Hepatocyte (in vitro differentiated cells): Measurements from ENCODE around the gene HOXB4. TPM values are rescaled to one million over a fixed set of nuclear protein-coding genes. Genes with fewer than 3 reads are reported as not detected.
A peak's percentile ranks its signal among the peaks of the same experiment; 100 is the strongest.

ENCODE experiments used
- DNase-seq: peaks from one replicate; pipeline ENCODE4 v3.0.0-alpha.2; 2016; ENCODE audit warnings: low spot score
- H2AFZ ChIP-seq: fragments of 200-600 bp; sonication (generic); 2 replicates; pipeline ENCODE4 v1.6.0; 2016; ENCODE audit warnings: antibody characterized with exemption, mild to moderate bottlenecking
- H3K27ac ChIP-seq: fragments of 200-600 bp; sonication (generic); 2 replicates; pipeline ENCODE4 v1.5.1; 2016; ENCODE audit warnings: mild to moderate bottlenecking
- H3K27me3 ChIP-seq: fragments of 200-600 bp; sonication (generic); 2 replicates; pipeline ENCODE4 v1.6.1; 2016
- H3K36me3 ChIP-seq: fragments of 200-600 bp; sonication (generic); replicated peaks from 2 replicates; pipeline ENCODE4 v1.5.1; 2016; ENCODE audit warnings: low read depth; ENCODE audit not compliant: insufficient read depth
- H3K4me1 ChIP-seq: fragments of 200-600 bp; sonication (generic); 2 replicates; pipeline ENCODE4 v1.5.1; 2016; ENCODE audit warnings: mild to moderate bottlenecking, moderate library complexity; ENCODE audit not compliant: insufficient read depth
- H3K4me2 ChIP-seq: fragments of 200-600 bp; sonication (generic); 2 replicates; pipeline ENCODE4 v1.6.0; 2016
- H3K4me3 ChIP-seq: fragments of 200-600 bp; sonication (generic); 2 replicates; pipeline ENCODE4 v1.5.1; 2016; ENCODE audit warnings: mild to moderate bottlenecking
- H3K79me2 ChIP-seq: fragments of 200-600 bp; sonication (generic); 2 replicates; pipeline ENCODE4 v1.6.0; 2017; ENCODE audit warnings: mild to moderate bottlenecking
- H3K9me2 ChIP-seq: fragments of 200-600 bp; sonication (generic); replicated peaks from 2 replicates; pipeline ENCODE4 v1.6.0; 2017; ENCODE audit warnings: mild to moderate bottlenecking; ENCODE audit not compliant: insufficient read depth
- H3K9me3 ChIP-seq: fragments of 200-600 bp; sonication (generic); 2 replicates; pipeline ENCODE4 v1.5.1; 2016; ENCODE audit warnings: low read depth, mild to moderate bottlenecking
- H4K20me1 ChIP-seq: fragments of 200-600 bp; sonication (generic); 2 replicates; pipeline ENCODE4 v1.6.0; 2016; ENCODE audit warnings: mild to moderate bottlenecking; ENCODE audit not compliant: insufficient read depth, poor library complexity, severe bottlenecking
- CTCF ChIP-seq: fragments of 200-600 bp; sonication (generic); IDR thresholded peaks from 2 replicates; pipeline ENCODE4 v1.5.1; 2016; ENCODE audit warnings: antibody characterized with exemption, mild to moderate bottlenecking; ENCODE audit not compliant: poor library complexity
- EZH2 ChIP-seq: fragments of 200-600 bp; sonication (generic); IDR thresholded peaks from 2 replicates; pipeline ENCODE4 v1.6.1; 2016; ENCODE audit warnings: antibody characterized with exemption, mild to moderate bottlenecking, borderline replicate concordance
- EZH2phosphoT487 ChIP-seq: fragments of 200-600 bp; sonication (generic); IDR thresholded peaks from one replicate; pipeline ENCODE4 v1.6.1; 2018; ENCODE audit warnings: antibody characterized with exemption, mild to moderate bottlenecking, low read depth, moderate library complexity; ENCODE audit not compliant: unreplicated experiment, severe bottlenecking
- WGBS: methylation state at CpG from one replicate; pipeline ENCODE4 v1.1.6; 2016; ENCODE audit warnings: low lambda C conversion rate; ENCODE audit errors: missing lambda C conversion rate; 5-methylcytosine and 5-hydroxymethylcytosine counted together
- polyA plus RNA-seq: library from polyadenylated mRNA; unstranded; fragments of >200 nt; fragmentation: Nextera tagmentation; extraction: Ambion mirVana; gene quantifications from 2 replicates; pipeline ENCODE4 v1.2.1, GENCODE V29; 2016
- total RNA-seq: library from RNA; depleted of rRNA; stranded (reverse); fragments of >200 nt; gene quantifications from 2 replicates; pipeline ENCODE4 v1.2.3, GENCODE V29; 2014

Gene HOXB4
- total and polyA plus RNA-seq, 2 experiments from 2014 or later: 1.8 to 2.2 TPM

DNA sequence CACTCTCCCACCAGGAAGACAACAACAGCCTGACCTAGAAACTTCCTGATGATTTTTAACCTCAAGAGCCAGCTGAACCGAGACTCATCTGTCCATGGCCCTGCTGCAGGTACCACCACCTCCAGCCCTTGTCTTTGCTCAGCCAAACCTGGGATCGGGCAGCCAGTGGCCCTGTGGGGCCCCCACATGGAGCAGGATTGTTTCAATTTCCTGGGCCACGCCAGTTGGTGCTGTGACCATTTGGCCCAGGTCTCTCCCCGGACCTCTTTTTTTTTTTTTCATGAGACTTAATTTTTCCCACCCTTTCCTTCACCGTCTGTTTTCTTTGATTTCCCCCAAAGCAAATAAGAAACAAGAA lies 25.0 kb downstream of the HOXB4 start:
- H3K4me1 ChIP-seq: peaks cover 38% of the 10 kb centered on the region
- H3K4me2 ChIP-seq: peak overlapping the region; percentile 92
- H3K36me3 ChIP-seq: no peaks in the 10 kb centered on the region
- no peak for DNase-seq
- H3K27me3 ChIP-seq: peaks cover 80% of the 10 kb centered on the region
- H4K20me1 ChIP-seq: no peaks in the 10 kb centered on the region
- no peaks in the 10 kb centered on the region for H3K9me2 ChIP-seq
- WGBS: 66% methylated on average over 5 of the region's 5 CpGs
- H3K9me3 ChIP-seq: no peaks in the 10 kb centered on the region
- TF ChIP-seq EZH2 (no peak), EZH2phosphoT487 (no peak), CTCF (no peak)
- no peak overlapping the region for H3K4me3 ChIP-seq
- H3K79me2 ChIP-seq: peaks cover 13% of the 10 kb centered on the region
- H3K27ac ChIP-seq: no peak overlapping the region
- no peak overlapping the region for H2AFZ ChIP-seq

DNA sequence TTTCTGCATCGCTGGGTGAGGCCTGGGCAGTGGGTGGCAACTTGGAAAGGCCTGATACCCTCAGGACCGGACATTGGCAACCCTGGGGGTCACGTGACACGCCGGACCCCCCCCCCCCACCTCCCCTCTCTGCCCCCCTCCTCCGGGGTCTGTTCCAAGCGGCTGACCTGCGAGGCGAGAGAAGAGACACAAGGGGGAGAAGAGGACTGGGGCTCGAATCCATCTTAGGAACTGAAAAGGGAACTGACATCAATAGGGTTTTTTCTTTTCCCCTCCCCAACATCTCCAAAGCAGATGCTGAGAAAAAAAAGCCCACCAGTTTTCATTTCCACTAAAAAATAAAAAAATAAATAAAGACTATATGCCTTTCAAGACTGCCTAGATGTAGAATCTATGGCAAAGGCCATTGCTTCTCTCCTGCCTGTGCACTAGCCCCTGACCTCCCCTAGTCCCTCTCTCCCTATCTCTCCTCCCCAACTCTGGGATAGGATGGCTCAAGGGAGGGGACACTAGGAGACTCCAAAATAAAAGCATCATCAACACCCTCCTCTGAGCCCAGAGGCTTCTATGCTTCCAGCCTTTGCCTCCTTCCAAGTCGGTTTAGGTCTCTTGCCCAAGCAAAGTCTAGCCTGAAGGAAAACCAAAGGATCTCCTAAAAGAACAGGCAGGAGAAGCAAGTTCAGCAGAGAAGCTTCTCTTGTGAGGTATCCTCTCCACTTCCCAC lies 25.5 kb downstream of the HOXB4 start:
- WGBS: 52% methylated on average over 5 of the region's 11 CpGs
- Histone ChIP-seq H3K27me3 (peaks cover 79% of the 10 kb centered on the region), H2AFZ (no peak overlapping the region), H3K79me2 (peaks cover 11% of the 10 kb centered on the region), H3K4me1 (peaks cover 38% of the 10 kb centered on the region), H3K9me3 (no peaks in the 10 kb centered on the region), H3K9me2 (no peaks in the 10 kb centered on the region), H4K20me1 (no peaks in the 10 kb centered on the region), H3K4me3 (no peak overlapping the region), H3K4me2 (no peak overlapping the region), H3K27ac (no peak overlapping the region), H3K36me3 (no peaks in the 10 kb centered on the region)
- DNase-seq: no peak
- TF ChIP-seq CTCF (no peak), EZH2 (no peak), EZH2phosphoT487 (no peak)

DNA sequence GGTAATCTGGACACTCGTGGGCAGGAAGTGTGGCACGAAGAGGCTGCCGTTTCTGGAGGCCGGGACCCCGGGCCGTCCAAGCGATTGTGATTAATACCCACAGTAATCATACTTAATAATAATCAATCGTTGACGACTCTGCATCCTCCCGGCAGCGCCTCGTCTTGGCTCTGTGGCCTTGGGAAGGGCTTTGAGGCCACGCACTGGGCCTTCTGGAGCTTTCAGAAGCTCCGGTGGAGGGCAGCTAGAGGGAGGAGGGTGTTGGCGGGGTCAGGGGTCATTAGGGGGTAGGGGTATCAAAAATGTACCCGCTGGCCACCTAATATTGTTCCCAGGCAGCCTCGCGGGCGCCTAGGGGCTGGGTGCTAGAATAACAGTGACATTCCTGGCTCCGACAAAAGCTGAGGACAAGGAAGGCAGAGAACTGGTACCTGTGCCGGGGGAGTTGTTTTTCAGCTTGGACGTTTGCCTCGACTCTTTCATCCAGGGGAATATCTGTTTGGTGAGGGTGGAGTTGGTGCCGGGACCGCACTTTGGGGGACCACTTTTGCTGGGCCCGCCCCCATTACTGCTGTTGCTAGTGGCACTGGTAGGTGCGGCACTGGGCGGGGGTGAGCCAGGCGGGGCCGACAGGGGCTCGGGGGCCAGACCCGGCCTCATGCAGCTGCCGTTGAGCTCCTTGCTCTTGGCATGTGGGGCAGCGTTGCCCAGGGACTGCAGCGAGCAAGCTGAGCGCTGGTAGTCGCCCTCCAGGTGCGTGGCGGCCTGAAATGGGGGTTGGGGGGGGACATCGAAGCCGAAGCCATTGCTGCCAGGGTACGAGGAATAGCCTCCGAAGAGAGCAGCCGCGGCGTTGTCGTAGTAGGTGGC lies 26.3 kb downstream of the HOXB4 start:
- H3K4me1 ChIP-seq: peaks cover 32% of the 10 kb centered on the region
- peaks cover 76% of the 10 kb centered on the region for H3K27me3 ChIP-seq
- H3K9me3 ChIP-seq: no peaks in the 10 kb centered on the region
- H3K27ac ChIP-seq: no peak overlapping the region
- 55% methylated on average over 39 of the region's 47 CpGs for WGBS
- H3K4me2 ChIP-seq: no peak overlapping the region
- TF ChIP-seq EZH2 (no peak), CTCF (no peak), EZH2phosphoT487 (no peak)
- H2AFZ ChIP-seq: no peak overlapping the region
- no peak for DNase-seq
- no peaks in the 10 kb centered on the region for H4K20me1 ChIP-seq
- H3K79me2 ChIP-seq: peaks cover 11% of the 10 kb centered on the region
- H3K36me3 ChIP-seq: no peaks in the 10 kb centered on the region
- no peaks in the 10 kb centered on the region for H3K9me2 ChIP-seq
- H3K4me3 ChIP-seq: no peak overlapping the region
